Eye (tissue), 1 donor: ENCODE results near the gene NHERF1.

ENCODE experiments used
- DNase-seq: peaks from one replicate; pipeline ENCODE4 v3.0.0-alpha.2; 2015

Gene NHERF1

DNA sequence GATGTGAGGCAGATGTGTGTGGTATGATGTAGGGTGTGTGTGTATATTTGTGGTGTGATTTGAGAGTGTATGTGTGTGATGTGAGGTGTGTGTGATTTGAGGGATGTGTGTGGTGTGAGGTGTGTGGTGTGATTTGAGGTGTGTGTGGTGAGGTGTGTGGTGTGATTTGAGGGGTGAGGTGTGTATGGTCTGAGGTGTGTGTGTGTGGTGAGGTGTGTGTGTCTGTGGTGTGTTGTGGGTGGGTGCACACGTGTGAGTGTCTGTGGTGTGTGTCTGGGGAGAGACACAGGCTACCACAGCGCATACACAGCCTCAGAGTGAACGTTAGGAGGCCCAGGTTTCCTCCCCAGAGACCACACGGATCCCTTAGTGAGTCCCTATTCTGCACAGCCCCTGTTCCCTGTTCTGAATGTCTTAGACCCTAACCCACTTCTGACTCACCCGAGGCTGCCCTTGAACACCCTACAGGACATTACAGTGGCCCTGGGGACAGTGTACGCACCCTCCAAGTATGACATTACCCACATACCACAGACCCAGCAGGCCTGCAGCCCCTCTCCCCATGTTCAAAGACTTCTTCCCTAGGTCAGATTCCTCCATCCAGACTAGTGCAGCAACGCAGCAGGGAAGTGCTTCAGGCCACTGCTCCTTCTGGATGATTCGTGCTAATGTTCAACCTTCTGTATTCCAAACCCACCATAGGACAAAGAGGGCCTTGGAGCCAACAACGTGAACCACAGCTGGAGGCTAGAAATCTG, 14.9 kb upstream of the NHERF1 start:
- DNase-seq: no peak

DNA sequence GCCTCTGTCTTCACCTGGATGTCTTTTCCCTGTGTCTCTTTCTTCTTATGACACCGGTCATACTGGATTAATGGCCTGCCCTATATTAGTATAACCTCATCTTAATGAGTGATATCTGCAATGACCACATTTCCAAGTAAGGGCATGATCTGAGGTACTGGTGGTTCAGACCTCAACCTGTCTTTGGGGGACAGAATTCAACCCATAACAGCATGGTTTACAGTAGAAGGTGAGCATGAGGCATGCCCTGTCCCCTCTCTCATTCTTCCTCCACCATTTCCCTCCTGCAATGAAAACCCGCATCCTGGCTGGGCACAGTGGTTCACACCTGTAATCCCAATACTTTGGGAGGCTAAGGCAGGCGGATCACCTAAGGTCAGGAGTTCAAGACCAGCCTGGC, 14.2 kb upstream of the NHERF1 start:
- no peak for DNase-seq

DNA sequence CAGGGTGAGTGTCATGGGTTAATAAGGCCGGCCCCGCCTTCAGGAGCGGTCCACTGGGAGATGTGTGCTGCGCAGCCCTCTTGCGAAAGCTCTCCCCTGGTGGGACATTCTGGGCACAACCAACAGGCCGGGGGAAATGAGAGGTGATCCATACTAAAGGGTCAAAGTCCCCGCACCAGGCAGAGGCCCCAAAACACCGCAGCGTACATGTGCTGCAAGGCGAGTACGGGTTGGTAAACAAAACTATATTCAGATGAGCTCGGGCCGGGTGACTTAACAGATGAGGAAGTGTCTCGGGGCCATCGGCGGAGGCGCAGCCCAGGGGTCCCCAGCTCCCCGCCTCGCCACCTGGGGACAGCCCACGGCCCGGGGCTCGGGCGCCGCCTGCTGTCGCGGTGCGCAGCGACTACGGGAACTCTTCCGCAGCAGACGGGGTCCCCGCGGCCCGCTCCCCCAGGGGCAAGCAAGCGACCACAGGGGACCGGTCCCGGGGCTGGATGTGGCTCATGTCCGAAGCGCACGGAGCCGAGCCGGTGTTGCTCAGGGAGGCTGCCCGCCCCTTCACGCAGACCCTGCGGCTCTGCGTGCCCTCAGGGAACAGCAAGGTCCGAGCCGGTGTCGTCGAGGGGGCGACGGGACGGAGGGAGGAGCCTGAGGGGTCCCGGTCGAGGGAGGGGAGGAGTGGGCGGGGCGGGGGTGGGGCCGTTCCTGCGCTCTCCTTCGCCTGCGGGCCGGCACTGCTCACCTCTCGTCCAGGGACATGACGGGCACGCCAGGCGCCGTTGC, 11.7 kb upstream of the NHERF1 start, which contains the start of gene RAB37:
TSS of gene RAB37 (plus strand) at position 744 of the 786 bp plus-strand sequence. CDS start at position 761, 17 bp downstream.
- DNase-seq: no peak

DNA sequence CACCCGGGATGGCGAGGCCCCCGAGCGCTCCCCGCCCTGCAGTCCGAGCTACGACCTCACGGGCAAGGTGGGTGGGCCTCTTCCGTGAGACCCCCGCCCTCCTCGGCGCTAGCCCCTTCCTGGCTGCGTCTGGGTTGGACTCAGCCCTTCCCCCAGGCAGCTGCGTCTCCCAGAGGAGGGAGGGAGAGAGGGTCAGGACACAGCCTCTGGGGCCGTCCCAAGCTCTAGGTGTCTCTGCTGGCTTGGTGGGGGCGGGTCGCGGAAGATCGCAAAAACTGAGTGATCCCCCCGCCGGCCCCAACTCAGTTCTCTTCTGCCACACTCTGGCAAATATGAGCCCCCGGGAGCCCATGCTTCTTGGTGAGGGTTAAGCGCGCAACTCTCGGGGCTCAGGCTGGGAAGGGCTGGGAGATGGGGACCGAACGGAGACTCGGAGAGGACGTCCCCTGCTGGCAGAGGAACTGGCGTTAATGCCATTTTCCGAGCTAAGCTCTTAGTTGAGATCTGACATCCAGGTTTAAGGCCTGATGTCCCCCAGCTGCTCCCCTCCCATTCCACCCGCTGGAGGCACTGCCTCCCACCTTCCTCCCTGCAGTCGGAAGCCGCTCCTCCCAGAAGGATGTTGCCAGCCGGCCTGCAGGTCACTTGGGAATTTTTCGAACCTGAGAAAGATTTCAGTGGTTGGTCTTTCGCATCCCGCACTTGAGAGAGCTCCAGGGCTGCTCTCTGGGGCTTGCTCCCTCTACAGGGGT, 11.0 kb upstream of the NHERF1 start:
- no peak for DNase-seq

DNA sequence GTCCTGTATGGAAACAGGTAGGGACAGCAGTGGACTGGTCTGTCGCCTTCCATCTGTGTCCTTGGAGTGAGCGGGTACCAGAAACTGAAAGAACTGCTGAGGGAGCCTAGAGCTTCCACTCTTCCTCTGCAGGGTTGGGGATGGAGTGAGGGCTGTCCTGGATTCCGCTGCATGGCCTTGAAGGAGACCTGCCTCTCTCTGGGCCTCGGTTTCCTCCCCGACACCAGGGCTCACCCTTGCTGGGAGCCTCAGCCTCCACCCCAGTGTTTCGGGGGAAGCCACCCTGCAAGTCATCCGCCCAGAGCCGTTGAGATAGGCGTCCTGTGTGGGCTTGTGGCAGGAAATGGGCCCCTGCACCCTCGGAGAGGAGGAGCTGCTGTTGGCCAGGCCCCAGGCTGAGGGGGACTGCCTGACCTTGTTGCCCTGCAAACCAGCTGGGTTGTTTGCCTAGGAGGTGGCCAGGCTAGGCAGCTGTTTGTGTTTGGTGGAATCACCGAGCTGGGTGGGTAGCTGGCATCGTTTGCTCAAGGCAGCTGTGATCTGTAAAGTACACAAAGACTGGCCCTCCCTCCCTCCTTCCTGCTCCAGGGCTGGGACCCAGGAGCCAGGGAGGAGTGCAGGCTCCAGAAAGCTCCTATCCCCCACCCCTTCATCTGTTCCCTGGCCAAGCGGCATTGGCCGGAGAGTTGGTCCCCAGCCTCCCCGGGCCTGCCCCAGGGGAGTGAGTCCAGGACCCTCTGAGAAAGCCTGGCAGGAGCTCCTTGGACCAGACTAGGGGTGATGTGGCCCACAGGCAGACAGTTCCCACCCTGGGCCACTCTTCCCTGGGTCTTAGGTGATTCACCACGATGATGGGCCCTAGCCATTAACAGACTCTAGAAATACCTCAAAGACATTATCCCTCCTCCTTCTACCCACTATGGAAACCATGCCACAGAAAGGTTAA, 10.1 kb upstream of the NHERF1 start:
- DNase-seq: no peak

DNA sequence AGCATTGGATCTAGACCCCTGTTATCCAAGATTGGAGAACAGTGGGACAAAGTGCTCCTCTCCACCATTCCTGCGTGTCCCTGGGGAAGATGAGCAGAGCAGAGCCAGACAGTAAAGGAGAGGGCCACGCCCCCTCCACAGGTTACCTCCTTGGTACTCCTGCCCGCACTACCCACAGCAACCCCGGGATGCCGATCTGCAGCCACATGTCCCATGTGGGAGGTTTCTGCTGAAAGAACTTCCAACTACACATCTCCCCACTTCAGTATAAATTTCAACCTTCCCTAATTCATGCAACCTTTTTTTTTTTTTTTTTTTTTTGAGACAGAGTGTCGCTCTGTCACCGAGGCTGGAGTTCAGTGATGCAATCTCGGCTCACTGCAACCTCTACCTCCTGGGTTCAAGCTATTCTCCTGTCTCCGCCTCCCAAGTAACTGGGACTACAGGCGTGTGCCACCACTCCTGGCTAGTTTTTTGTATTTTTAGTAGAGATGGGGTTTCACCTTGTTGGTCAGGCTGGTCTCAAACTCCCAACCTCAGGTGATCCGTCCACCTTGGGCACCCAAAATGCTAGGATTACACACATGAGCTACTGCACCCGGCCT, 9.1 kb upstream of the NHERF1 start:
- DNase-seq: no peak

DNA sequence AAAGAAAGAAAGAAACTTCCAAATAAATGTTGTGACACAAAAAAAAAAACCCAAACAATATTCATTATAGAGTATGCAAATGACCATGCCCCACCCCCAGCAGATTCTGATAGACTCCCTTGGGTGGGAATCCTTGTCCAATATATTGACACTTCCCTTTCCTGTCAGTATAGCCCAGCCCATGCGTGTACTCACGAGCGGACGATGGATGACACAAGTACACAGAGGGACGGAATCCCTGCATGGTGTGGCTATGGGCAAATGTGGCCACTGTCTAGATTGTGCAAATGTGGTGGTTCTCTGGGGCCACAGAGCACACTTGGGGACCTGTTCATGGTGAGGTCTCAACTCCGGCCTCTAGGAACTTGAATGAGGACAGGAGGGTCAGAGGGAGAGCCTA, 8.3 kb upstream of the NHERF1 start:
- no peak for DNase-seq

DNA sequence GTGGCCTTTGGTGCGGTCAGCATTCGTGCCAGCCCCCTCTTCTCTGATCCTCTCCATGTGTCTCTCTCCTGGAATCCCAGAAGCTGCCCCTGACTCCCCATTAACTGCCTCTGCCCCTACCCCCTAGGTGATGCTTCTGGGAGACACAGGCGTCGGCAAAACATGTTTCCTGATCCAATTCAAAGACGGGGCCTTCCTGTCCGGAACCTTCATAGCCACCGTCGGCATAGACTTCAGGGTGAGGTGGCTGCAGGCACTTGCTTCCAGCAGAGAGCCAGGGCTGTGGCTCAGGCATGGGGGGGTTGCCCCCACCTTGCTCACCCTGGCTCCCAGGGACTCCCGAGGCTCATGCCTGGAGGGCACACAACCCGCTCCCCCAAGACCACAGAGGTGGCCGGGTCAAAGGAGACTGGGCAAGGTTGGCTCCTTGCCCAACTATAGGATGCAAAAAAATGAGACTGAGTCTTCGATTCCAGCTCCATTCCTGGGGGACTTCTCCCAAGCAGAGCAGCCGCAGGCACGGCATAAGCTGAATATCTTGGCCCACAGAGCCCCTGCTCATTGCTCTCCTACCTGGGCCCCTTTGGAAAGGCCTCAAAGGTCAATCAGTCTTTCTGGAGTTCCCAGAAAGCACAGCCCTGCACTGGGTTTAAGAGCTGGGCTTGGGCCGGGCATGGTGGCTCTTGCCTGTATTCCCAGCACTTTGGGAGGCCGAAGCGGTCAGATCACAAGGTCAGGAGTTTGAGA, 7.6 kb upstream of the NHERF1 start:
- no peak for DNase-seq

DNA sequence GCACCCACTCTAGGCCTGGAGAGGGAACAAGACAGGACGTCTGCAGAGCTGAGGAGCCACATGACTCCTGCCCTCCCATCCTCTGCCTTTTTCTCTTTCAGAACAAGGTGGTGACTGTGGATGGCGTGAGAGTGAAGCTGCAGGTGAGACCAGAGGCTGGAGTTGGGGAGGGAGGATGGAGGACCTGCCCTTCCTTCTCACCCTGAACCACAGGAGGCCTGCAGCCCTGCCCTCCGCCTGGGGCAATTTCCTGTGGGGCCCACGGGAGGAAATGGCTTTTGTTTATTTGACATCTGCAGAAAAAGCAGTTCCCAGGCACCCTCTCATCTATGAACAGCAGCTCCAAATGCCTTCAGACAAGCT, 6.3 kb upstream of the NHERF1 start:
- no peak for DNase-seq

DNA sequence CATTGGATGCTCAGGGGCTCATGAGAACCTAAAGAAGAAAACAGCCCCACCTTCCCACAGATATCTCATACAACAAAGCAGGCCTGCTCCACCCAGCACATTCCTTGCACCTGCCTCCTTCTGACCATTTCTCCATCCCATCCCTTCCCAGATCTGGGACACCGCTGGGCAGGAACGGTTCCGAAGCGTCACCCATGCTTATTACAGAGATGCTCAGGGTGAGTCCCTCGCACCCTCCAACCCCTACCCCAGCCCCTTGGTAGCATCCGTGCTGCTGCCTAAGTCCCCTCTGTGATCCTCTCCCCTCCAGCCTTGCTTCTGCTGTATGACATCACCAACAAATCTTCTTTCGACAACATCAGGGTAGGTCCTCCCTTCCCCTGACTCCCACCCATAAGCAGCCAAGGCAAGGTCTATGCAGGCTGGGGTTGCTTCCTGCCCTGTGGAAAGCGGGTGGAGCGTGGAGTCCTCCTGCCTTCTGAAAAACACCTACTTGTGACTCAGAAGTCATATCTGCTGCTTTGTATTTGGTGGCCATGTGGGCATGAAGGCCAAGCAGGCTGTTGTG, 5.4 kb upstream of the NHERF1 start:
- DNase-seq: no peak

DNA sequence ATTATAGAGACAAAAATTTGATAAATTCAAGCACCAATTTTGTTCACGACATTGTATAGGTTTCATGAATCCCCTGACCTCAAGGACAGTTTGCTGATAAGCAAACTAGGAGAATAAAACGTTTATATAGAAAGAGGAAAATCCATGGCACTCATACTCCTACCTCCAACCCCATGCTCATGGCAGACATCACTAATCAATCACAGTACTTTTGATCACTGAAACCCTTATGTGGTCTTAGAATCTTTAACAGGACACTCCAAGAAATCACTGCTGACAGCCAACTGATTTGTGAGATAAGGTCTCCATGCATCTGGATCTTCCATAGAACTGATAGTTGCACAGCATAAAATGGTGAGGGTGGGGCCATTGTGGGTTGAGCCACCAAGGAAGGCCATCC, 4.7 kb upstream of the NHERF1 start:
- DNase-seq: no peak

DNA sequence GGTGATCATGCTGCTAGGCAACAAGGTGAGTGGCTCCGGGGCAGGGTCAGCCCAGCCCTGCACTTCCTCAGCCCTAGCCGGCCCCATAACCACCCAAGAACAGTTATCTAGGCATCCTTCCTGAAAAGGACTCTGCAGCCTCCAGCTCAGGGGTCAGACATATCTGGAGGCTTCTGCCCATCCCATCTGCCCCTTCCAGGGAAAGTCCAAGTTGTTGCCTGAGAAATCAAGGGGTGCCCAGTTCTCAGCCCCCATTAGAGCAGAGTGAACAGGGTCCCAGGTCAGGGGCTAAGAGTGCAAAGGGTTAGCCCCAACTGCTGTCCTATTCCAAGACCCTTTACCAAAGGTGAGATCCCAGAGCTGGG, 4.1 kb upstream of the NHERF1 start:
- DNase-seq: no peak

DNA sequence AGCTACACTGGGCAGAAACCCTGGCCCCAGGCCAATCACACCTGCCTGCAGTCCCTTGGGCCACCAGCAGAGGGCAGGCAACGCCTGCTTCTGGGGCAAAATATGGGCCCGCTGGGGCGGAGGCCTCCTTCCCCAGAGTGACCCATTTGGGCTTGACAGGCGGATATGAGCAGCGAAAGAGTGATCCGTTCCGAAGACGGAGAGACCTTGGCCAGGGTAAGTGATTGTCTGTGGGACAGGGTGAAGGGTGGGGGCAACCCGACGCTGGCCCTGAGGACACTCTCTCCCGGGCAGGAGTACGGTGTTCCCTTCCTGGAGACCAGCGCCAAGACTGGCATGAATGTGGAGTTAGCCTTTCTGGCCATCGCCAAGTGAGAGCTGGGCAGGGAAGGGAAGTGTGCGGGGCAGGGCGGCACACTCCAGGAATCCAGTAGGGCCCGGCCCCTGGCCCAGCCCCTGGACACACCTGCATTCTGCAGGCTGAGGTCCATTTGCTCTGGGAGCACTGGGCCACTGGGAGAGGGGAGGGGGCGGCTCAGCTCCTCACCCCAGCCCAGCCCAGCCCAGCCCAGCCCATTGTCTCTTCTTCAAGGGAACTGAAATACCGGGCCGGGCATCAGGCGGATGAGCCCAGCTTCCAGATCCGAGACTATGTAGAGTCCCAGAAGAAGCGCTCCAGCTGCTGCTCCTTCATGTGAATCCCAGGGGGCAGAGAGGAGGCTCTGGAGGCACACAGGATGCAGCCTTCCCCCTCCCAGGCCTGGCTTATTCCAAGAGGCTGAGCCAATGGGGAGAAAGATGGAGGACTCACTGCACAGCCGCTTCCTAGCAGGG, 3.5 kb upstream of the NHERF1 start:
- peak; percentile 82 for DNase-seq

DNA sequence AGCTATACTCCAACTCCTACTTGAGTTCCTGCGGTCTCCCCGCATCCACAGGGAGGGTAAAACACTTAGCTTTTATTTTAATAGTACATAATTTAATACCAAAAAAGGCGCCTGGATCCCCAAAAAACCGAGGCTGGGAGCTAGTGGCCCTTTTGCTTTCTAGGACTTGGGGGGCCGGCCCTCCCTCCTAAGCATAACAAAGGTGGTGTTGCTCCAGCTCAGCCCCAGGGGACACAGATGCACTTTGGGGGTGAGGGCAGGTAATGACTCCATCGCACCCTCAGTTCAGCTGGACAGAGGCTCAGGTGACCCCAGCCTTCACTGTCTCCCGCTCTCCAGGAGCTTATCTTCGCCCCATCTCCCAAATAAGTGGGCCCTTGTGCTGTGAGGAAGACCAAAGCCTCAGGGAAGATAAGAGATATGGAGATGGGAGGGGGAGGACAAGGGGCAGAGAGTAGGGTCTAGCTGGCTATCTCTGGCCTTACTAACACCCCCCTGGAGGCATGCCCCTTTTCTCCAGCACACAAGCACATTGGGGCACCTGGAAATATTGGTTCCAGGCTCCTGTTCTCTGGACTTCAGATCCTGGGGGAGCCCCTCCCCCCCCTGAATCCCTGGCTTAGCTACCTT, 2.8 kb upstream of the NHERF1 start:
- DNase-seq: no peak

DNA sequence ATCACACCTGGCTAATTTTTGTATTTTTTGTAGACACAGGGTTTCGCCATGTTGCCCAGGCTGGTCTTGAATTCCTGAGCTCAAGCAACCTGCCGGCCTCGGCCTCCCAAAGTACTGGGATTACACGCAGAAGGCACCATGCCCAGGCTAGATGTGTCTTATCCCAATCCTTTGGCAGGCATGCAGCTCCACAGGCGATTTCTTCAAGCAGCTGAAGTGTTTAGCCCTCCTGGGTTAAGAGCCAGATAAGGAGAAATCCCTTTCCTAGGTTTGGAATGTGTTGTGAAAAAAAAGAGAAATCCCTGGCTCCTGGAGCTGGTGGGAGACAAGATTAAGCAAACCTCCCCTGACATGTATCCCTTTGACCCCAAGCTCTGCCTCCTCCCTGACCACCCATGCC, 2.1 kb upstream of the NHERF1 start:
- no peak for DNase-seq

DNA sequence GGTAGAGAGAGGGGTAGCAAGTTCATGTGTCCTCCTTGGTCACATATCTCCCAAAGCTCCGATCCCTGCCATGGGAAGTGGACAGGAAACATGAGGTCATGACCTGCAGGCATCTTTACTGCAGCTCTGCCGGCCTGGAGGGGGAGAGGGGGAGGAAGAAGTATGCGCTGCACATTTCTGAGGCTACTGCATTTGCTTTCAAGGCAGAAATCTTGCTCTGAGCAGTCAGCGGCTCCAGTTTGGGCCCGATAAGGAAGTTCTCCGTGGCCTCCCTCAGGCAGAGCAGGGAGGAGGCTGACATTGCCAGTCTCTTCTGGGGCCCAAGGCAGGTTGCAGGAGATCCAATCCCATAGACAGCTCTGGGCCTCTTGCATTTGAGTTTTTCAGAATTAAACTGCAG, 1.5 kb upstream of the NHERF1 start:
- DNase-seq: no peak

DNA sequence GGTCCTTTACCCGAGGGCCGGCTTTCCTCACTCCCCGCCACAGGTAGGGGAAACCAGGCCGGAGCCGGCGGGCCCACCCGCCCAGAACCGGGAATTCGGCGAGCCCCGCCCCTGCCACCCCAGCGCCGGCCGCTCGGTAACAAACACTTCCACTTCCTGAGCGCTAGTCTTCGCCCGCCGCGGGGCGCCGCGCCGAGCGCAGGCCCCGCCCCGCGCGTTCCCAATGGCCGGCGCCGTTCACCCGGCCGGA, 224 bp upstream of the NHERF1 start:
- no peak for DNase-seq

DNA sequence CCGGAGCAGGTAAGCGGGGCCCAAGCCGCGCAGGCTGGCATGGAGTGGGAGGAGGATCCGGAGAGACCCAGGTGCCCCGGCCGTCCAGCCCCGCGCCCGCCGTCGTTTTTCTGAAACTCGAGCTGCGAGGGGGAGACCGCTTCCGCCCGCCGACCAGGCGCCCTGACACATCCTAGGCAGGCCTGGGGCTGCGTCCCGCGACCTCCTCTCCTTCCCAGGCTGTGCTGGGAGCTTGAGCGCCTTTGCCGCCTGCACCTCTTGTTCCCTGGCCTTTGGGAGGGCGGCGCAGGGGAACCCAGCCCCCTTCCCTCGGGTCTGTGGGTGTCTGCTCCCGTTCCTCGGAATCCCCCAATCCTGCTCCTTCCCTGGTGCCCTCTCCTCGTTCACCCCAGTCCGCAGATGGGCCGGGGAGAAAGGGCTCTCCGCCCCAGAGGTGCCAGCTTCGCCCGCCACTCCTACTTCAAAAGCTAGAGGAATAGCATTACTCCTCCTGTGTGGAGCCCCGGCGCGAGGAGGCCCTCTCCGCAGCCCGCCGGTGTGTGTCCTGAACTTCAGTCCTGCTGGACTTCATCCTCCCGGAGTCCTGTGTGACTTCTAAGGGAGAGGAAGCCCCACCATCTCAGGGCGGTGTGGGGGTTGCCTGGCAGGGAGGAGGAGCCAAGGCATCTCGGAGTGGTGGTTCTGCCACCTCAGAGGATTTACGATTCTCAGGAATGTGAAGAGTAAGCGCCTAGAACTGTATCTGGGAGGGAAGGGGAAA, 1.0 kb downstream of the NHERF1 start:
- DNase-seq: no peak

DNA sequence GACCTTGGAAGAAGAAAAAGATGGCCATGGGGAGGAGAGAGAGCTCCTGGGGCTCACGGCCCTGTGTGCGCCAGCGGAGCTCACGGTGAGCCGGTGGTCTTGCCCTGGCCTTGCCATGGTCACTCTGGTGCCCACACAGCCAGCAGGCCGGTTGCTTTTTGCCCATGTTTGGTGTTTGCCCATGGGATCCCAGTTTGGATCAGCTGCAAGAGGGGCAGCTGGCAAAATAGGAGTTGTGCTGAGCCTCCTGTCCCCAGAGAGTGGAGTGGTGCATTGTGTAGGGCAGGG, 1.6 kb downstream of the NHERF1 start:
- no peak for DNase-seq
